HK-2 (cell line): ENCODE results near the gene PPM1L.

ENCODE experiments used
- DNase-seq: peaks from one replicate; pipeline ENCODE4 v3.0.0-alpha.2; 2018; ENCODE audit not compliant: unreplicated experiment

PPM1L gene

DNA sequence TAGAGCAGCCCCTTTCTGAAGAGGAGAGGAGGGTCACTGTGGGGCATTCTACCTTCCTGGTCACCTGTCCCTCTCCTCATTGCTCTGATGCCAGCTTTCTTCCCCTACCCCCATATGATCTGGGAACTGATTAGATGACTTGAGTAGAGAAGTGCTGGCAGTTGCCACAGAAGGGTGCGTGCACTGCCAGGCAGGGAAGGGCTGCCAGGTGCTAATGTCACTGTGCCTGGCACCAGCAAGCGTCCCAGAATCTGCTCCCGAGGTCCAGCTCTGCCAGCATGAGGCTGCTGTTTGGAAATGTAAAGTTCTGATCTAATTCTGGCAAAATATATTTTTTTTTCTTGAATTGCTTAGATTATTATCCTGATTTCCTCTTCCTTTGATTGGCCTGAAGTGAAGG lies 52.8 kb downstream of the PPM1L start:
- no peak for DNase-seq

- DNase-seq, result no peak
Observed at GRCh38 chr3:160809453-160809852, 53.4 kb downstream of the PPM1L start.

DNA sequence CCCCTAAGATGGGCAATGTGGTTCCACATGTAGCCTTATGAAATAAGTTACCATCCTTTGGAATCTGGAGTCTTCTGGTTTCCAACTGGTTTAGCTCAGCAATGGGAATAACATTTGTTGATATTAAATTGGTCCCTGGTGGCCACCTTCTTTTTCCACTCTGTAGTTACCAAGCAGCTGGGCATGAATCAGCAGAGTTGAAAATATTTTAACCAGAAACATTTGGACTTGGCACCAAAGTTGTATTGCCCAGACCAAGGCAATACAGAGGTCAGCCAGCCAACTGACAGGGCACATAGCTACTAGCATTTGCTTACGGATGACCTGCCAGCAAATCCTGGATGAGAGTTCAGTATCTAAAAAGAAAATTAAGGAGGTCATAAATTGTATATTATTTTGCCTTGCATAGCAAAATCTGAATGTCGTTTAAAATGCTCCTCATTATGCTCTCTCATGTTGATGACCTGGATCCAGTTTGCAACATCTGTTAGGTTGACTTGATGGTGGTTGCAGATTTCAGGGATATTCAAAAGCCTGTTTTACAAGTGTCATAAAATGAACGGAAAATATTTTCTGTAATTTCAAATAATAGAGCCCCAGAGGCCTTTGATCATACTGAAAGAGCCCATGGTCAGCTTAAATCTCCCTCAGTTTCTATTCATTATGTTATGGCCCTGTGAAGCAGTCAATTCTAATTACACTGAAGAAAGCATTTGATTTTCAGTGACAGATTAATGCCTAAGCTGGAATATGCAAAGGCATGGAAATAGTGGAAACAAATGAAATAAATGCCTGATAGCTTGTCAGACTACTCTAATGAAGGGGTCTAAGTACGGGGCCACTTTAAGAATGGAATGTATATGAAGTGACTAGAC lies 54.6 kb downstream of the PPM1L start:
- no peak for DNase-seq

GRCh38 chr3:160811237-160811548 lies 55.2 kb downstream of the PPM1L start:
- no peak for DNase-seq

- DNase-seq, result no peak
Observed at GRCh38 chr3:160812304-160812703, 56.3 kb downstream of the PPM1L start.

GRCh38 chr3:160815280-160815679 lies 59.2 kb downstream of the PPM1L start:
- DNase-seq, result no peak

DNA sequence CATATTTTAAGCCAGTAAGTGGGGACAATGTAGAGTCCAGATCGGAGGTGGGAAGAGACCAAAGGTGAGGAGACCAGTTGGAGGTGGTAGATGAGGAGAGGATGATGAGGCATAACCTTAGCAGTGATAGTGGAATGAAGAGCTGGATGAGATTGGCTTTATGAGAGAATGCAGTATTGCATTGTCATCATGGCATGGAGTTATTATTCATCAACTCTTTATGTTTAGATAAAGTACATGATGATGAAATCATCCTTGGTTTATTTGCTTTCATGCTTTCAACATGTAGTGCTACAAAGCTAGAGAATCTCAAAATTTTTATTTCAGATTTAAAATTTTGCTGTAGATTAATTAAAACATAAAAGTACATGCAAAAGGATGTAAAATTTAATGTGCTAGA lies 64.0 kb downstream of the PPM1L start:
- no peak for DNase-seq

DNA sequence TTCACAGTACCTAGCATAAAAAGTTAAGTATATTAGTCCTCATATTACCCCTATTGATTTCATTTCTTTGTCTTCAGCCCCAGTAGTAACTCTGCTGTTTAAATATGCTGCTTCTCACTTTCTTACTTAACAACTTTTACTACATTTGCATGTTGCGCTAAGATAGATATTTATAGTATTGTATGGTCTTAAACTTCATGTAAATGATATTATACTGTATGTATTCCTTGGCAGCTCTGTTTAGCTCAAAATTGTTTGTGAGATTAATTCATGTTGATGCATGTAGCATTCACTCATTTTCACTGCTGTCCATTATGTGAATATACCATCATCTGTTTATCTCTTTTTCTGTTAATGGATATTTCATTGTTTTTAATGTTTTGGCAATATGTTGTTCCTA lies 64.4 kb downstream of the PPM1L start:
- DNase-seq, result no peak

- no peak for DNase-seq
Observed at GRCh38 chr3:160822936-160823335, 66.9 kb downstream of the PPM1L start.

- DNase-seq, result no peak
Observed at GRCh38 chr3:160825311-160825800, 69.3 kb downstream of the PPM1L start.

DNA sequence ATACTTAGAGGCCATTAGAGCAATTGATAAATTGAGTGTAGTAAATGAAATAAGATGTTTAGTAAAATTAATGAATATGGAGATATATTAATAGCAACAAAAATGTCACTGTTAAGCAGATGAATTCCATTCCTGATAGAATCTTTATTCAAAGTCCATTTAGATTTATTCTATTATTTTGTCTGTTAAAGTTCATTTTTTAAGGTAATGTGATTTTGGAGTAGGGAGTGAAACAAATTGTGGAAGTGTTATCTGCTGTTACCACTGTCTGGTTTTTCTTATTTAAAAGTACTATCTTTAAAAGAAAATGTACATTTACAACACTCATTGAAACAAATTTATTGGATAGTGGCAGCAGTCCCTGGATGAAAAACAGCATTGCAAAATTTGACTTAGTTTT lies 70.4 kb downstream of the PPM1L start:
- DNase-seq, result no peak

DNA sequence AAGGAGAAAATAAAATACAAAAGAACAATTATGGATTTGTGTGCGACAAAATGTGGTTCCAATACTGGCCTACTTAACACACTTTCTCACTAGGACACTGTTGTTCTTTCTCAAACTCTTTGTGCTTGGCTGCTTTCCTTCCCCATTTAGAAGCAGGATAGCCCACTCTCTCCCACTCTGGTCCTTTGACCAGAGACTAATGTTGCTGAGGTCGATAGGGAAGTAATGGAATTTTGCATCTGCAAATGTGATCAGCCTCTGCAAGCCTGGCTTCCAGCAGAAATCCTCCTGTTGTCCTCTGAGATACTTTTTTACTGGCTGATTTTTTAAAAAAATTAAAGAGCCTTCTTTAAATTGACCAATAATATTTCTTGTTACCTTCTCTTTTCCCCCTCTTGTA lies 71.0 kb downstream of the PPM1L start:
- no peak for DNase-seq

DNA sequence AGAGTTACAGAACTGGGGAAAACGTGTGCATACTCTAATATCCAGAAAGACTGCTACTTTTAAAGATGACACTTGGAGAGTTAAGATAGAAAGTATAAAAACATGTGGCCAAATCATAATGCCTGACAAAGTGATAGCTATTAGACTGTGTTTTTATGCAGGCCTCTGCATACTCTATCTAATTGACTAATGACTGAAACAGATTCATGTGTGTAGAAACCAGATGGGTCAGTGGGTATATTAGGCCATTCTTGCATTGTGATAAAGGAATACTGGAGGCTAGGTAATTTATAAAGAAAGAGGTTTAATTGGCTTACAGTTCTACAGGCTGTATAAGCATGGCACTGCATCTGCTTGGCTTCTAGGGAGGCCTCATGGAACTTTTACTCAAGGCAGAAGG lies 71.5 kb downstream of the PPM1L start:
- DNase-seq, result no peak

GRCh38 chr3:160828880-160829279 lies 72.8 kb downstream of the PPM1L start:
- DNase-seq, result no peak

DNA sequence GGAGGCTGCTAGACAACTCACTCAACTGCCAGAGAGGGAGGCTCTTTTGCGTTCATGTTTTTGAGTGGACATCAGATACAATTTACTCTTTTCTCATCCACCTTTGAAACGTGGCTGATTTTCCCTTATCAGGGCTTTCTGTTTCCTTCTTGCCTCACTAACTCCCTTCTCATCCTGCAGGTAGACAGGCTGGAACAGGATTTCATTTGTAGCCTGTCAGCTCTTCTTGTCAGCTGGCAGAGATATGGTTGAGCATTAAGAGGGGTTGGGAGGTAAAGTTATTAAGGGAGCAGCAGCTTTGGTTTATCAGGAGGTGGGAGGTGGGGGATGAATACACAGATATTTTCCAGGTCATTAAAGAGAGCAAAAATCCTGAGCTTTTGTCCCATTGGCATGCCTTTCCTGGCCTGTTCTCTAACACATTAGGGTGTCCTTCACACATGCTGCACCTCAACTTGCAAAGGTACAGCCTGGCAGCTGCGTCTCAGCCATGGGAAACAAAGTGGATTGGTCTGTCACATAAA lies 73.5 kb downstream of the PPM1L start:
- no peak for DNase-seq

- no peak for DNase-seq
Observed at GRCh38 chr3:160830796-160831195, 74.8 kb downstream of the PPM1L start.

GRCh38 chr3:160831401-160831800 lies 75.4 kb downstream of the PPM1L start:
- DNase-seq, result no peak

GRCh38 chr3:160837394-160837980 lies 81.5 kb downstream of the PPM1L start:
- no peak for DNase-seq

DNA sequence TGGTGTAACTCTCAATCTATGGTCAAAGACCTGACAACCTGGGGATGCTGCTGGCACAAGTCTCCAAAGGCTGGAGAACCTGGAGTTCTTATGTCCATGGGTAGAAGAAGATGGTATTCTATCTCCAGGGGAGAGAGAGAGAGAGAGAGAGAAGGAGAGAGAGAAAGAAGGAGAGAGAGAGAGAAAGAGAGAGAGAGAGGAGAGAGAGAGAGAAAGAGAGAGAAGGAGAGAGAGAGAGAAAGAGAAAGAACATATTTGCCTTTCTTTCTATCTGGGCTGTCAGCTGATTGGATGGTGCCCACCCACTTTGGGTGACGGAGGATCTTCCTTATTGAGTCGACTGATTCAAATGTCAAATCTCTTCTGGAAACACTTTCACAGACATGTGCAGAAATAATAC lies 84.6 kb downstream of the PPM1L start:
- DNase-seq, result no peak

GRCh38 chr3:160841455-160841854 lies 85.4 kb downstream of the PPM1L start:
- no peak for DNase-seq

DNA sequence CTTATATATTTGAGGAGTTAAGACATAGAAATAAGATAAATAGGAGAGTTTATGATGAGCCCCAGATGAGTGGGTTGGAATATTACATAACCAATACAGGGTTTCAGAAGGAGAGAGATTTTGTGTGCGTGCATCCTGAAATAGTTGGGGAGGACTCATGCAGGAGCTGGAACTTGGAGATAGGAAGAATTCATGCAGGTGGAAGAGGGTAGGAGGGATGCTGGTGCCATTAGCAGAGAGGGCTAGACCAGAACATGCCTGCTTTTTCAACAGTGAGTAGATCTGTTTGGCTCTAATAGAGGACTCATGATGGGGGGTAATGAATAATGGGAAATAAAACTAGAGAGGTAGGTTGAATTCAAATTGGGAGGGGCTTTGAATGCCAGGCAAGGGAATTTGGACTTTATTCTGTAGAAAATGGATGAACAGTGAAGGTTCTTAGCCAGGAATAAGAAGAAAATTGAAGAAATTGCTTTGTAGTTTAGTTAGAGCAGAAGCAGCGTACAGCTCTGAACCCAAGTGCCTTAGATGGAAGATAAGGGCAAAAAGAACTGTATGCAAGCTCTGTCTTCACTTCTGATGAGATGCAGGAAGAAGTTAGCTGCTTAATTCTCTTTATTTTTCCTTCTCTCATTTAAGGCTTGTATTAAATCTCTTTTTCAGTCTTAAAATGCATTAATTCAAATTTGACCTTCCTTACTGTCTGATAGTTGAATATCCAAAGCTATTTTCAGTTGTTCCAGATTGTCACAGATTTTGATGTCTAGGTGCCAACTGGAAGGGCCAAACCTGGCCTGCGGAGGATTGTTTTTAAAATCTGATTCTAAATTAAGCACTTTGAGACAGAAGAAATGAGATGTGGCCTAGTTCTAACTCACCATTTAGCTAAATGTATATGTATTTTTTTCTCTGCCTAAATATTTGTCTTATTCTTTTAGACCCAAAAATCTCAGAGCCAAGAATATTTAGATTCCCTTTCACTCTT lies 86.3 kb downstream of the PPM1L start:
- no peak for DNase-seq

GRCh38 chr3:160851629-160852210 lies 95.7 kb downstream of the PPM1L start:
- no peak for DNase-seq
